ENCODE data around the gene TF. TPM values are rescaled to one million over a fixed set of nuclear protein-coding genes. Genes with fewer than 3 reads are reported as not detected.
"Not testable (repeated sequence)": the region's sequence is repeated elsewhere in the genome, so short reads cannot be mapped to it uniquely, and the experiment has no call there.

Gene TF
- polyA plus RNA-seq, 1 donor (not counting 4 experiments of a cell fraction or from before 2014, with no cell fraction given) = 0.30 TPM

- H3K27ac ChIP-seq (ENCODE audit: control insufficient read depth, insufficient read depth, low read length) = no peak overlapping the region
- H3K9me1 ChIP-seq (ENCODE audit: control insufficient read depth, extremely low read depth, insufficient read depth, low read length) = no peaks in the 10 kb centered on the region
- H3K36me3 ChIP-seq (ENCODE audit: control insufficient read depth in 2 of 2, extremely low read depth in 1 of 2, insufficient read depth in 2 of 2, low read length in 2 of 2) = no peaks in the 10 kb centered on the region
- no peak overlapping the region for H2AFZ ChIP-seq (ENCODE audit: control insufficient read depth, low read length)
- no peak overlapping the region for H3K4me2 ChIP-seq (ENCODE audit: control insufficient read depth, extremely low read depth, insufficient read depth, low read depth, low read length)
- no peak for FAIRE-seq
- no peak overlapping the region for H3K9ac ChIP-seq (ENCODE audit: control insufficient read depth, extremely low read depth, insufficient read depth, low read length)
- H3K4me1 ChIP-seq (ENCODE audit: control insufficient read depth, extremely low read depth, insufficient read depth, low read length) = no peaks in the 10 kb centered on the region
- no peak overlapping the region for H3K4me3 ChIP-seq (ENCODE audit: control insufficient read depth in 2 of 3, extremely low read depth in 1 of 3, insufficient read depth in 2 of 3, low read depth in 1 of 3, low read length in 3 of 3)
- no peaks in the 10 kb centered on the region for H3K9me3 ChIP-seq (ENCODE audit: control insufficient read depth, low read depth, low read length)
- no peaks in the 10 kb centered on the region for H3K79me2 ChIP-seq (ENCODE audit: control insufficient read depth, insufficient read depth, low read length)
- dilution Hi-C loops (cut with MboI; ENCODE audit: extremely low pct_ligation_motif_present, low sequenced_read_pairs) = no loop called here
- H4K20me1 ChIP-seq (ENCODE audit: control insufficient read depth, extremely low read depth, insufficient read depth, low read length) = no peaks in the 10 kb centered on the region
- TF ChIP-seq EZH2 (IDR thresholded peaks at IDR 0.05; ENCODE audit: low read length) (no peak), CTCF (optimal IDR thresholded peaks at IDR 0.05 in 1 of 3, IDR thresholded peaks at IDR 0.05 in 1 of 3, conservative IDR thresholded peaks at IDR 0.05 in 1 of 3; ENCODE audit: extremely low read depth in 1 of 3, insufficient read depth in 2 of 3, low read length in 3 of 3) (no peak)
- no peak for DNase-seq (ENCODE audit: low read depth, low spot score)
- peaks cover 9% of the 10 kb centered on the region for H3K27me3 ChIP-seq (ENCODE audit: control insufficient read depth, extremely low read depth, insufficient read depth, low read length)
Measured at GRCh38 chr3:133730993-133731392, 15.2 kb upstream of the TF start.

DNA sequence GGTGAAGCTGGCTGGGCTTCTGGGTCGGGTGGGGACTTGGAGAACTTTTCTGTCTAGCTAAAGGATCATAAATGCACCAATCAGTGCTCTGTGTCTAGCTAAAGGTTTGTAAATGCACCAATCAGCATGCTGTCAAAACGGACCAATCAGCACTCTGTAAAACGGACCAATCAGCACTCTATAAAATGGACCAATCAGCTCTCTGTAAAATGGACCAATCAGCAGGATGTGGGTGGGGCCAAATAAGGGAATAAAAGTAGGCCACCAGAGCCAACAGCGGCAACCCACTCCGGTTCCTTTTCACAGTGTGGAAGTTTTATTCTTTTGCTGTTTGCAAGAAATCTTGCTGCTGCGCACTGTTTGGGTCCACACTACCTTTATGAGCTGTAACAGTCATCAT lies 14.0 kb upstream of the TF start:
- H3K36me3 ChIP-seq (ENCODE audit: control insufficient read depth in 2 of 2, extremely low read depth in 1 of 2, insufficient read depth in 2 of 2, low read length in 2 of 2); H3K27me3 ChIP-seq (ENCODE audit: control insufficient read depth, extremely low read depth, insufficient read depth, low read length); dilution Hi-C loops (cut with MboI; ENCODE audit: extremely low pct_ligation_motif_present, low sequenced_read_pairs); H3K4me3 ChIP-seq (ENCODE audit: control insufficient read depth in 2 of 3, extremely low read depth in 1 of 3, insufficient read depth in 2 of 3, low read depth in 1 of 3, low read length in 3 of 3); DNase-seq (ENCODE audit: low read depth, low spot score); H3K27ac ChIP-seq (ENCODE audit: control insufficient read depth, insufficient read depth, low read length); FAIRE-seq; H3K4me1 ChIP-seq (ENCODE audit: control insufficient read depth, extremely low read depth, insufficient read depth, low read length); H3K9me1 ChIP-seq (ENCODE audit: control insufficient read depth, extremely low read depth, insufficient read depth, low read length); H3K9me3 ChIP-seq (ENCODE audit: control insufficient read depth, low read depth, low read length); H3K79me2 ChIP-seq (ENCODE audit: control insufficient read depth, insufficient read depth, low read length); H4K20me1 ChIP-seq (ENCODE audit: control insufficient read depth, extremely low read depth, insufficient read depth, low read length); H3K4me2 ChIP-seq (ENCODE audit: control insufficient read depth, extremely low read depth, insufficient read depth, low read depth, low read length); H2AFZ ChIP-seq (ENCODE audit: control insufficient read depth, low read length); H3K9ac ChIP-seq (ENCODE audit: control insufficient read depth, extremely low read depth, insufficient read depth, low read length): not testable (repeated sequence)

GRCh38 chr3:133733226-133733625 lies 13.0 kb upstream of the TF start:
- no peak overlapping the region for H3K4me3 ChIP-seq (ENCODE audit: control insufficient read depth in 2 of 3, extremely low read depth in 1 of 3, insufficient read depth in 2 of 3, low read depth in 1 of 3, low read length in 3 of 3)
- no peaks in the 10 kb centered on the region for H3K9me1 ChIP-seq (ENCODE audit: control insufficient read depth, extremely low read depth, insufficient read depth, low read length)
- H3K4me2 ChIP-seq (ENCODE audit: control insufficient read depth, extremely low read depth, insufficient read depth, low read depth, low read length) = no peak overlapping the region
- H4K20me1 ChIP-seq (ENCODE audit: control insufficient read depth, extremely low read depth, insufficient read depth, low read length) = no peaks in the 10 kb centered on the region
- no peak overlapping the region for H3K9ac ChIP-seq (ENCODE audit: control insufficient read depth, extremely low read depth, insufficient read depth, low read length)
- H3K79me2 ChIP-seq (ENCODE audit: control insufficient read depth, insufficient read depth, low read length) = no peaks in the 10 kb centered on the region
- FAIRE-seq = no peak
- dilution Hi-C loops (cut with MboI; ENCODE audit: extremely low pct_ligation_motif_present, low sequenced_read_pairs) = no loop called here
- H3K9me3 ChIP-seq (ENCODE audit: control insufficient read depth, low read depth, low read length) = no peaks in the 10 kb centered on the region
- no peak overlapping the region for H3K27ac ChIP-seq (ENCODE audit: control insufficient read depth, insufficient read depth, low read length)
- TF ChIP-seq EZH2 (IDR thresholded peaks at IDR 0.05; ENCODE audit: low read length) = no peak
- H3K27me3 ChIP-seq (ENCODE audit: control insufficient read depth, extremely low read depth, insufficient read depth, low read length) = peaks cover 9% of the 10 kb centered on the region
- DNase-seq (ENCODE audit: low read depth, low spot score) = no peak
- H2AFZ ChIP-seq (ENCODE audit: control insufficient read depth, low read length) = no peak overlapping the region
- H3K4me1 ChIP-seq (ENCODE audit: control insufficient read depth, extremely low read depth, insufficient read depth, low read length) = no peaks in the 10 kb centered on the region
- no peaks in the 10 kb centered on the region for H3K36me3 ChIP-seq (ENCODE audit: control insufficient read depth in 2 of 2, extremely low read depth in 1 of 2, insufficient read depth in 2 of 2, low read length in 2 of 2)
